HCT116 (cell line): ENCODE results near the gene RABGAP1.

Source experiments
- CTCF ChIP-seq, 3 experiments: fragments of 200-600 bp in 1 of 3; sonication (generic) in 1 of 3; IDR thresholded peaks in 2 of 3; conservative IDR thresholded peaks in 1 of 3; 2 replicates each; pipeline ENCODE4 v1.5.1; 2012 to 2017; ENCODE audit warnings: low read depth in 2 of 3, low read length in 2 of 3, antibody characterized with exemption in 1 of 3, borderline replicate concordance in 1 of 3, control low read depth in 1 of 3, mild to moderate bottlenecking in 1 of 3, mixed read lengths in 1 of 3, mixed run types in 1 of 3, moderate library complexity in 1 of 3; ENCODE audit not compliant: insufficient read depth in 1 of 3
- EZH2 ChIP-seq: fragments of 200-600 bp; sonication (generic); IDR thresholded peaks from 2 replicates; pipeline ENCODE4 v1.6.1; 2017; ENCODE audit warnings: antibody characterized with exemption, mixed run types
- JUND ChIP-seq: IDR thresholded peaks from 2 replicates; pipeline ENCODE4 v1.6.1; 2012
- MAX ChIP-seq: IDR thresholded peaks from 2 replicates; pipeline ENCODE4 v1.6.1; 2012
- POLR2A ChIP-seq: IDR thresholded peaks from 2 replicates; pipeline ENCODE4 v1.7.0; 2011; ENCODE audit warnings: borderline replicate concordance; ENCODE audit not compliant: insufficient read depth, insufficient read length; ENCODE audit errors: extremely low read depth
- POLR2AphosphoS5 ChIP-seq: IDR thresholded peaks from 2 replicates; pipeline ENCODE4 v1.6.1; 2011; ENCODE audit warnings: mild to moderate bottlenecking, low read depth, low read length, moderate library complexity
- RAD21 ChIP-seq: IDR thresholded peaks from 2 replicates; pipeline ENCODE4 v1.6.1; 2012; ENCODE audit warnings: low read depth, mild to moderate bottlenecking
- TCF7L2 ChIP-seq: IDR thresholded peaks from 2 replicates; pipeline ENCODE4 v1.7.0; 2011; ENCODE audit warnings: borderline replicate concordance, inconsistent platforms; ENCODE audit not compliant: insufficient read depth, insufficient read length; ENCODE audit errors: extremely low read depth
- ZFX ChIP-seq: fragments of 450-650 bp; IDR thresholded peaks from 2 replicates; pipeline ENCODE4 v1.6.1; 2017
- ZNF274 ChIP-seq: fragments of 200-500 bp; sonication (Bioruptor generic); IDR thresholded peaks from 2 replicates; pipeline ENCODE4 v1.6.1; 2014; ENCODE audit warnings: mild to moderate bottlenecking, low read depth, low read length, inconsistent platforms
- TF ChIP-seq, protein P1 (sequence below): IDR thresholded peaks from 2 replicates; pipeline ENCODE4 v1.6.1; 2011; ENCODE audit warnings: mild to moderate bottlenecking, low read length, moderate library complexity; ENCODE audit not compliant: insufficient replicate concordance; ENCODE audit errors: extremely low read depth
- TF ChIP-seq, protein P2 (sequence below): IDR thresholded peaks from 2 replicates; pipeline ENCODE4 v1.6.1; 2012; ENCODE audit warnings: low read depth

DNA sequence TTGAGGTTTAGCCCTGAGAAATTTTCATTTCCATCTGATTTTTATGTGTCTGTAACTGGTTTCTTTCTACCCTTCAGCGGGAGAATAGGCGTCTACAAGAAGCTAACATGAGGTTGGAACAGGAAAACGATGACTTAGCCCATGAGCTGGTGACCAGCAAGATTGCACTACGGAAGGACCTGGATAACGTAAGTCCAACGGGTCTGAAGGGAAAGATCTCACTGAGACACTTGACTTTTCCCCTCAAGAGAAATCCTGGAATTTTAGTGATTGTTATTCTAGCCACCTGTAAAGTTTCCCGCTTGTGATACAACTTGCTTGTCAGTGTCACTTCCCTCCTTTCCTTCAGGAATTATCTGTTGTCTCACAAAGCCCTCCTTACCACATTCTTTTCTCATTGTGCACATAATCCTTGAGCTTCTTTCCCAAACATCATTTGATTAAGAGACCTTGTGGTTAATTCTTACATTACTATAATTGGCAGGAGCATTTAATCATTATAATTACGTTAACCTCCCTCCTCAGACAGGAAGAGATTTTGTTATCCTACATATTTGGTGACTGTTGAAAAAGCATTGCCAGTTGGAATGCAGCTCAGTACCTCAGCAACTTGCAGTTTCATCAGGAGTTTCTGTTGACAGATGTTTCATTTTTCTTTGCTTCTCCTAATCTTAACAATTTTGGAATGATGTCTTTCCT, 149.5 kb downstream of the RABGAP1 start:
- no peak for TF ChIP-seq EZH2
- no peak for TF ChIP-seq CTCF (IDR thresholded peaks at IDR 0.05 in 2 of 3, conservative IDR thresholded peaks at IDR 0.05 in 1 of 3; ENCODE audit: borderline replicate concordance in 1 of 3, insufficient read depth in 1 of 3, low read depth in 2 of 3, low read length in 2 of 3)
- no peak for TF ChIP-seq ZFX
- TF ChIP-seq JUND = no peak
- TF ChIP-seq POLR2A = no peak
- TF ChIP-seq POLR2AphosphoS5 = no peak
- TF ChIP-seq, protein P1, sequence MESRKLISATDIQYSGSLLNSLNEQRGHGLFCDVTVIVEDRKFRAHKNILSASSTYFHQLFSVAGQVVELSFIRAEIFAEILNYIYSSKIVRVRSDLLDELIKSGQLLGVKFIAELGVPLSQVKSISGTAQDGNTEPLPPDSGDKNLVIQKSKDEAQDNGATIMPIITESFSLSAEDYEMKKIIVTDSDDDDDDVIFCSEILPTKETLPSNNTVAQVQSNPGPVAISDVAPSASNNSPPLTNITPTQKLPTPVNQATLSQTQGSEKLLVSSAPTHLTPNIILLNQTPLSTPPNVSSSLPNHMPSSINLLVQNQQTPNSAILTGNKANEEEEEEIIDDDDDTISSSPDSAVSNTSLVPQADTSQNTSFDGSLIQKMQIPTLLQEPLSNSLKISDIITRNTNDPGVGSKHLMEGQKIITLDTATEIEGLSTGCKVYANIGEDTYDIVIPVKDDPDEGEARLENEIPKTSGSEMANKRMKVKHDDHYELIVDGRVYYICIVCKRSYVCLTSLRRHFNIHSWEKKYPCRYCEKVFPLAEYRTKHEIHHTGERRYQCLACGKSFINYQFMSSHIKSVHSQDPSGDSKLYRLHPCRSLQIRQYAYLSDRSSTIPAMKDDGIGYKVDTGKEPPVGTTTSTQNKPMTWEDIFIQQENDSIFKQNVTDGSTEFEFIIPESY = no peak
- no peak for TF ChIP-seq TCF7L2
- TF ChIP-seq MAX = no peak
- TF ChIP-seq, protein P2, sequence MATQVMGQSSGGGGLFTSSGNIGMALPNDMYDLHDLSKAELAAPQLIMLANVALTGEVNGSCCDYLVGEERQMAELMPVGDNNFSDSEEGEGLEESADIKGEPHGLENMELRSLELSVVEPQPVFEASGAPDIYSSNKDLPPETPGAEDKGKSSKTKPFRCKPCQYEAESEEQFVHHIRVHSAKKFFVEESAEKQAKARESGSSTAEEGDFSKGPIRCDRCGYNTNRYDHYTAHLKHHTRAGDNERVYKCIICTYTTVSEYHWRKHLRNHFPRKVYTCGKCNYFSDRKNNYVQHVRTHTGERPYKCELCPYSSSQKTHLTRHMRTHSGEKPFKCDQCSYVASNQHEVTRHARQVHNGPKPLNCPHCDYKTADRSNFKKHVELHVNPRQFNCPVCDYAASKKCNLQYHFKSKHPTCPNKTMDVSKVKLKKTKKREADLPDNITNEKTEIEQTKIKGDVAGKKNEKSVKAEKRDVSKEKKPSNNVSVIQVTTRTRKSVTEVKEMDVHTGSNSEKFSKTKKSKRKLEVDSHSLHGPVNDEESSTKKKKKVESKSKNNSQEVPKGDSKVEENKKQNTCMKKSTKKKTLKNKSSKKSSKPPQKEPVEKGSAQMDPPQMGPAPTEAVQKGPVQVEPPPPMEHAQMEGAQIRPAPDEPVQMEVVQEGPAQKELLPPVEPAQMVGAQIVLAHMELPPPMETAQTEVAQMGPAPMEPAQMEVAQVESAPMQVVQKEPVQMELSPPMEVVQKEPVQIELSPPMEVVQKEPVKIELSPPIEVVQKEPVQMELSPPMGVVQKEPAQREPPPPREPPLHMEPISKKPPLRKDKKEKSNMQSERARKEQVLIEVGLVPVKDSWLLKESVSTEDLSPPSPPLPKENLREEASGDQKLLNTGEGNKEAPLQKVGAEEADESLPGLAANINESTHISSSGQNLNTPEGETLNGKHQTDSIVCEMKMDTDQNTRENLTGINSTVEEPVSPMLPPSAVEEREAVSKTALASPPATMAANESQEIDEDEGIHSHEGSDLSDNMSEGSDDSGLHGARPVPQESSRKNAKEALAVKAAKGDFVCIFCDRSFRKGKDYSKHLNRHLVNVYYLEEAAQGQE = no peak
- TF ChIP-seq ZNF274 = no peak
- no peak for TF ChIP-seq RAD21
